Measurements from ENCODE around the gene B4GALNT2. TPM values are rescaled to one million over a fixed set of nuclear protein-coding genes. Genes with fewer than 3 reads are reported as not detected.

Gene B4GALNT2
- total RNA-seq, 1 donor from 2014 or later, result under 0.01 TPM

- DNase-seq, result no peak
Measured at GRCh38 chr17:49213847-49214246, 81.3 kb downstream of the B4GALNT2 start.

DNA sequence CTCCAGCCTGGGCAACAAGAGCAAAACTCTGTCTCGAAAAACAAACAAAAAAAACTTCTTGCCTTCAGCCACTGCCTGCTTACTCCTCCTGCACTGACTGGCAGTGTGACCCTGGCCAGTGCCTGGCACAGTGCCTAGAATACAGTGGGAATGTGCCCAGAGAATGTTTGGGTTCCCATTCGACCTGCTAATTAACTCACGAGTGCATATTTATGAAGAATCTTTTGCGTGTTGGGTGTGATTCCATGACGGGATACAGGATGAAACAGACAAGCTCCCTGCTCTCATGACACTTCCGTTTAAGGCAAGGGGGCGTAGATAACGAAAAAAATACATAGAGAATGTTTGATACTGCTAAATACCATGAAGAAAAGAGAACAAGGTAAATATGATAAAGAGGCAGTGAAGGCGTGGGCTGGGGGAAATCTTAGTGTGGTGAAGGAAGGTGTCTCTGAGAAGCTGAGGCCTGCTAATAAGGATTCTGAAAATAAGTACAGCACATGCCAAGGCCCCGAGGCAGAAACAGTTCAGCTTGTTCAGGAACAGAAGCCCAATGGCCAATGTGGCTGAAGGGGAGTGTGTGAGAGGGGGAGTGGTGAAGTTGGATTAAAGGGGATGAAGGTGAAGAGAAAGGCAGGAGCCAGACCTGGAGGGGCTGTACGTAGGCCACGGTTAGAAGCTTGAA is 82.2 kb downstream of the B4GALNT2 start:
- DNase-seq, result peak; percentile 78

GRCh38 chr17:49216482-49216881 is 83.9 kb downstream of the B4GALNT2 start:
- no peak for DNase-seq

DNA sequence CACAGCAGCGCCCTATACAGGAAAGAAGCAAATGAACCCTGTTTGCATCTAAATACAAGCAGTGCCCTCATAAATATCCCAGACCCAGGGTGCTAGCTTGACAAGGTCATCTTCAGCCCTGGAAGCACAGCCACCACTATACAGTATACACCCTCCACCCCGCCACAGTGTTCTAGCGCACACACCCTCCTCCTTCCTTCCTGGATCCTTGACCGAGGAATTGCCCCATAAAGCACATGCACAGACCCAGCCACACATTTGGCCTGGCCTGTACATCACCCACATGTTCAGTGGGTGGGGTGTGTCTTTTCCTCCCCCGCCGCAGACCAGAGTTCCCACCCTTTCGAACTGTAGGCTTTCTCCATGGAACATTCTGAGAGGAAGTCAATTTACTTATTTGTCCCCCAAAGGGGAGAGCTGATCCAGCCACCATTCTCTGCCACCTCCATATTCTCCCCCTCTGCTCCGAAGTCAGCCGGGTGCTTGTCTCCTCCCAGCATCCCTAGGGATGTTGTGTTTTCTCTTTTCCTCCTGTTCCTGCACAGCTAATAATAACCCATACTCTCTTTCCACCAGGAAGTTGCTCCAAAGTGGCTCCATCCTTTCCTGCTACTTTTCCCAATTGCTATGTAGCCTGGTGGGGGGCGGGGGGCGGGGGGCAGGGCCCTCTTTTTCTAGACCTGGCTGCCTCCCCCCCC is 84.5 kb downstream of the B4GALNT2 start:
- DNase-seq, result peak; percentile 32

GRCh38 chr17:49217651-49218413 is 85.3 kb downstream of the B4GALNT2 start:
- no peak for DNase-seq

GRCh38 chr17:49218941-49219913 is 86.7 kb downstream of the B4GALNT2 start:
- DNase-seq, result no peak

- DNase-seq, result no peak
Measured at GRCh38 chr17:49219987-49220386, 87.4 kb downstream of the B4GALNT2 start.

- no peak for DNase-seq
Measured at GRCh38 chr17:49223168-49223516, 90.6 kb downstream of the B4GALNT2 start.

GRCh38 chr17:49223517-49224197 is 91.1 kb downstream of the B4GALNT2 start:
- peak; percentile 60 for DNase-seq

- DNase-seq, result peak; percentile 34
Measured at GRCh38 chr17:49224198-49224996, 91.8 kb downstream of the B4GALNT2 start.

GRCh38 chr17:49224997-49225337 is 92.4 kb downstream of the B4GALNT2 start:
- DNase-seq, result no peak

DNA sequence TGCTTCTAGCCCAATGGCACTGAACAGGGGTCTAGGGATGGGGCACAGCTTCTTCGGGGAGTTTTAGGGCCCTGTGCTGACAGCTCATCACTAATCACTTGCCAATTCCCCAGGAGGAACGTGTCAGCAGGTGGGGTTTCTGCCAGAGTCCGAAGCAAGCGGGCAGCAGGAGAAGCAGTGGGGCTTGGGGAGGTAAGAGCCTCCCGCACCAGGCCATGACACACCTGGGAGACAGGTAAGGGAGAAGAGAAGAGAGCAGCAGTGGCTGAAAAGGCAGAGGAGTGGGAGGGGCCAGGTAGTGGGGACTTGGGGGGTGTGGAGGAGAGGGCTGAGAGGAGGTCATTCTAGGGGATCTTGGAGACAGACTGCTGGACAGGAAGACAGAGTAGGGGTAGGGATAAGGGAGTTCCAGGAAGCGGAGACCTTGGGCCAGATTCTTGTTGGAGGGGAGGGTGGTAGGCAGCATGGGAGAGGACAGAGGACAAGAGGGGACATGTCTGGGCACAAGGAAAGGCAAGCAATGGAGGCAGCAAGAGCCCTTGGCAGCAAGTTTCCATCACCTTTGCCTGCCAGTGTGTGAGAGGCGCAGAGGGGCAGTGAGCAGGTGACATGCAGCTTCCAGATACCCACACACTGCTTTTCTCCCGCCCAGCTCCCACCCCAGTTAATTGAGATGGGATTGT is 93.1 kb downstream of the B4GALNT2 start:
- DNase-seq, result no peak

Other genes starting within 250 kb of the B4GALNT2 start
- 46.6 and 58.8 TPM in 2 replicates for gene ATP5MC1, start 240.0 kb upstream of the B4GALNT2 start, total RNA-seq
- 71.0 and 75.1 TPM in 2 replicates for gene UBE2Z, start 224.4 kb upstream of the B4GALNT2 start, total RNA-seq
- 127 and 138 TPM in 2 replicates for gene SNF8, start 187.9 kb upstream of the B4GALNT2 start, total RNA-seq
- gene GIP, start 164.2 kb upstream of the B4GALNT2 start, total RNA-seq, result not detected in 2 replicates
- 0.51 and 0.85 TPM in 2 replicates for gene IGF2BP1, start 135.4 kb upstream of the B4GALNT2 start, total RNA-seq
- gene GNGT2, start 77.8 kb downstream of the B4GALNT2 start, total RNA-seq, result 1.4 and 2.9 TPM in 2 replicates
- 12.9 and 21.7 TPM in 2 replicates for gene ABI3, start 77.9 kb downstream of the B4GALNT2 start, total RNA-seq
- 0.14 TPM in 1 of 2 replicates, not detected in the other for gene PHOSPHO1, start 98.0 kb downstream of the B4GALNT2 start, total RNA-seq
- 11.4 and 15.9 TPM in 2 replicates for gene ZNF652, start 229.5 kb downstream of the B4GALNT2 start, total RNA-seq

All from dermis blood vessel endothelial cell (primary cell).